Measurements from ENCODE around the gene FPGS. TPM values are rescaled to one million over a fixed set of nuclear protein-coding genes. Genes with fewer than 3 reads are reported as not detected.

Gene FPGS
- polyA plus RNA-seq, 1 donor (not counting 4 experiments of a cell fraction or from before 2014, with no cell fraction given): 38.2 TPM

DNA sequence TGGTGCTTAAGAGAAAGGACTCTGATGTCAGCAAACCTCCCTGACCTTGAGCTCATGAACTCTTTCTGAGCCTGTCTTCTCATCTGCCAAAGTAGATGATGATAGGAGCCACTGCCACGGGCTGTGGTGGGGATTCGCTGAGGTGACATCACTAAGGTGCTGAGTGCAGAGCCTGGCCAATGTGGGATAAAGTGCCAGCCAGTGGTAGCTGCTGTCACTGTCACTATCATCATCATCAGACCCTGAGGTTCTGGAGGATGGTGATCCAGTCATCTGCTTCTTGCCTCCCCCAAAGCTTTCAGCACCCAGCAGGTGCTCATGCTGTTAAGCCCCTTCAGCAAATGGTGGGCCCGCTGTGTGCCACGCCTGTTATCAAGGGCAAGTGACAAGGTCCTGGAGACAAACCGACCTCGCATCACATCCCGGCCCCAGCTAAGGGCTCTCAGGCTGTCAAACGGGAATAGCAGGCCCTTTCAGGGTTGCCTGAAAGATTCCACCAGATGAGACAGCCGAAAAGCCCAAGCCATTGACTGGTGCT is 6.4 kb downstream of the FPGS start:
- no peaks in the 10 kb centered on the region for H3K9me3 ChIP-seq (ENCODE audit: control insufficient read depth, low read depth, low read length)
- H3K9me1 ChIP-seq (ENCODE audit: control insufficient read depth, extremely low read depth, insufficient read depth, low read length): peaks cover 3% of the 10 kb centered on the region
- H3K4me3 ChIP-seq (ENCODE audit: control insufficient read depth in 2 of 3, extremely low read depth in 1 of 3, insufficient read depth in 2 of 3, low read depth in 1 of 3, low read length in 3 of 3): no peak overlapping the region
- no peak for DNase-seq (ENCODE audit: low read depth, low spot score)
- peaks cover 10% of the 10 kb centered on the region for H3K79me2 ChIP-seq (ENCODE audit: control insufficient read depth, insufficient read depth, low read length)
- H4K20me1 ChIP-seq (ENCODE audit: control insufficient read depth, extremely low read depth, insufficient read depth, low read length): peaks cover 9% of the 10 kb centered on the region
- peaks cover 49 to 59% of the 10 kb centered on the region in 2 experiments for H3K36me3 ChIP-seq (ENCODE audit: control insufficient read depth in 2 of 2, extremely low read depth in 1 of 2, insufficient read depth in 2 of 2, low read length in 2 of 2)
- H2AFZ ChIP-seq (ENCODE audit: control insufficient read depth, low read length): no peak overlapping the region
- dilution Hi-C loops (cut with MboI; ENCODE audit: extremely low pct_ligation_motif_present, low sequenced_read_pairs): no loop called here
- no peak for TF ChIP-seq EZH2 (IDR thresholded peaks at IDR 0.05; ENCODE audit: low read length)
- TF ChIP-seq, protein P1, sequence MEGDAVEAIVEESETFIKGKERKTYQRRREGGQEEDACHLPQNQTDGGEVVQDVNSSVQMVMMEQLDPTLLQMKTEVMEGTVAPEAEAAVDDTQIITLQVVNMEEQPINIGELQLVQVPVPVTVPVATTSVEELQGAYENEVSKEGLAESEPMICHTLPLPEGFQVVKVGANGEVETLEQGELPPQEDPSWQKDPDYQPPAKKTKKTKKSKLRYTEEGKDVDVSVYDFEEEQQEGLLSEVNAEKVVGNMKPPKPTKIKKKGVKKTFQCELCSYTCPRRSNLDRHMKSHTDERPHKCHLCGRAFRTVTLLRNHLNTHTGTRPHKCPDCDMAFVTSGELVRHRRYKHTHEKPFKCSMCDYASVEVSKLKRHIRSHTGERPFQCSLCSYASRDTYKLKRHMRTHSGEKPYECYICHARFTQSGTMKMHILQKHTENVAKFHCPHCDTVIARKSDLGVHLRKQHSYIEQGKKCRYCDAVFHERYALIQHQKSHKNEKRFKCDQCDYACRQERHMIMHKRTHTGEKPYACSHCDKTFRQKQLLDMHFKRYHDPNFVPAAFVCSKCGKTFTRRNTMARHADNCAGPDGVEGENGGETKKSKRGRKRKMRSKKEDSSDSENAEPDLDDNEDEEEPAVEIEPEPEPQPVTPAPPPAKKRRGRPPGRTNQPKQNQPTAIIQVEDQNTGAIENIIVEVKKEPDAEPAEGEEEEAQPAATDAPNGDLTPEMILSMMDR (optimal IDR thresholded peaks at IDR 0.05 in 1 of 3, IDR thresholded peaks at IDR 0.05 in 1 of 3, conservative IDR thresholded peaks at IDR 0.05 in 1 of 3; ENCODE audit: extremely low read depth in 1 of 3, insufficient read depth in 2 of 3, low read length in 3 of 3): no peak
- no peaks in the 10 kb centered on the region for H3K27me3 ChIP-seq (ENCODE audit: control insufficient read depth, extremely low read depth, insufficient read depth, low read length)
- no peak overlapping the region for H3K9ac ChIP-seq (ENCODE audit: control insufficient read depth, extremely low read depth, insufficient read depth, low read length)
- H3K27ac ChIP-seq (ENCODE audit: control insufficient read depth, insufficient read depth, low read length): no peak overlapping the region
- no peak for FAIRE-seq
- H3K4me1 ChIP-seq (ENCODE audit: control insufficient read depth, extremely low read depth, insufficient read depth, low read length): peaks cover 25% of the 10 kb centered on the region
- H3K4me2 ChIP-seq (ENCODE audit: control insufficient read depth, extremely low read depth, insufficient read depth, low read depth, low read length): peak overlapping the region; percentile 22

DNA sequence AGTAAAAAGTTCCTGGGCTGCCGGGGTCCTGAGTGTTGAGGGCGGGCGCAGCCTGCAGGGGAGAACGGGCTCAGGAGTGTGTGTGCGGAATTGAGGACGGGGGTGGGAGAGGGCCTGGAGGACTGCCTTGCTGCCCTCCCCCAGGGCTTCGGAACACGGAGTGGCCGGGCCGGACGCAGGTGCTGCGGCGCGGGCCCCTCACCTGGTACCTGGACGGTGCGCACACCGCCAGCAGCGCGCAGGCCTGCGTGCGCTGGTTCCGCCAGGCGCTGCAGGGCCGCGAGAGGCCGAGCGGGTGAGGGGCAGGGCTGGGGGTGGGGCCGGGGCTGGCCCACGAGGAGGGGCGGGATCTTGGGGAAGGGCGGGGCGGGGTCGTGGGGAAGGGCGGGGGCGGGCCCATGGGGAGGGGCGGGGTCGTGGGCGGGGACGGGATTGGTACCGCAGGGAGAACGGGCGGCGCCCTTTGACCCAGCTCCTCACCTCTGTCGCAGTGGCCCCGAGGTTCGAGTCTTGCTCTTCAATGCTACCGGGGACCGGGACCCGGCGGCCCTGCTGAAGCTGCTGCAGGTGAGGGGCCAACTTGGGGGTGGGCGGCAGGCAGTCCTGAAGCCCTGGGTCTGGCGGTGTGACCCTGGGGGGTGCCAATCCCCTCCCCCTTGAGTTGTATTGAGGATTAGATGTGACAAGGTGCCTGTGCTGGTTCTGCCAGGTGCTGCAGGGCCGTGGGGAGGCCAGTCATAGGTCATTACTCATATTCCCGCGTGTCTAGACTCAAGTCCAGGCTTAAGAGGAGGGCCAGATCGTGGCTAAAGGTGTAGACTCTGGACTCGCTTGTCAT is 7.1 kb downstream of the FPGS start:
- FAIRE-seq: no peak
- no peaks in the 10 kb centered on the region for H3K9me3 ChIP-seq (ENCODE audit: control insufficient read depth, low read depth, low read length)
- H3K9me1 ChIP-seq (ENCODE audit: control insufficient read depth, extremely low read depth, insufficient read depth, low read length): peaks cover 3% of the 10 kb centered on the region
- peaks cover 9% of the 10 kb centered on the region for H4K20me1 ChIP-seq (ENCODE audit: control insufficient read depth, extremely low read depth, insufficient read depth, low read length)
- H3K79me2 ChIP-seq (ENCODE audit: control insufficient read depth, insufficient read depth, low read length): peaks cover 4% of the 10 kb centered on the region
- TF ChIP-seq, protein P1 (optimal IDR thresholded peaks at IDR 0.05 in 1 of 3, IDR thresholded peaks at IDR 0.05 in 1 of 3, conservative IDR thresholded peaks at IDR 0.05 in 1 of 3; ENCODE audit: extremely low read depth in 1 of 3, insufficient read depth in 2 of 3, low read length in 3 of 3): no peak
- no peak for TF ChIP-seq EZH2 (IDR thresholded peaks at IDR 0.05; ENCODE audit: low read length)
- DNase-seq (ENCODE audit: low read depth, low spot score): no peak
- H3K4me3 ChIP-seq (ENCODE audit: control insufficient read depth in 2 of 3, extremely low read depth in 1 of 3, insufficient read depth in 2 of 3, low read depth in 1 of 3, low read length in 3 of 3): no peak overlapping the region
- no peak overlapping the region for H2AFZ ChIP-seq (ENCODE audit: control insufficient read depth, low read length)
- no peaks in the 10 kb centered on the region for H3K27me3 ChIP-seq (ENCODE audit: control insufficient read depth, extremely low read depth, insufficient read depth, low read length)
- H3K4me2 ChIP-seq (ENCODE audit: control insufficient read depth, extremely low read depth, insufficient read depth, low read depth, low read length): peak overlapping the region; percentile 22
- dilution Hi-C loops (cut with MboI; ENCODE audit: extremely low pct_ligation_motif_present, low sequenced_read_pairs): no loop called here
- peaks cover 48 to 56% of the 10 kb centered on the region in 2 experiments for H3K36me3 ChIP-seq (ENCODE audit: control insufficient read depth in 2 of 2, extremely low read depth in 1 of 2, insufficient read depth in 2 of 2, low read length in 2 of 2)
- peaks cover 19% of the 10 kb centered on the region for H3K4me1 ChIP-seq (ENCODE audit: control insufficient read depth, extremely low read depth, insufficient read depth, low read length)
- H3K27ac ChIP-seq (ENCODE audit: control insufficient read depth, insufficient read depth, low read length): no peak overlapping the region
- no peak overlapping the region for H3K9ac ChIP-seq (ENCODE audit: control insufficient read depth, extremely low read depth, insufficient read depth, low read length)
